Adrenal gland (tissue), 12 donors: ENCODE measurements around the gene GGTLC2. TPM values are rescaled to one million over a fixed set of nuclear protein-coding genes. Genes with fewer than 3 reads are reported as not detected.
"Not testable (repeated sequence)": the region's sequence is repeated elsewhere in the genome, so short reads cannot be mapped to it uniquely, and the experiment has no call there.

ENCODE experiments used
- DNase-seq, 7 donors: peaks; one replicate each; pipeline ENCODE4 v3.0.0-alpha.2; 2019 to 2020
- H3K27ac ChIP-seq, 5 donors: fragments of 200-600 bp; sonication (generic) in 4 of 5; 1 replicate in 3 of 5; 2 replicates in 2 of 5; pipeline versions ENCODE4 v1.5.1 to v1.8.0; 2016 to 2020; ENCODE audit warnings: mild to moderate bottlenecking in 1 of 5
- H3K27me3 ChIP-seq: fragments of 200-600 bp; 2 replicates; pipeline ENCODE4 v1.8.0; 2021
- H3K36me3 ChIP-seq, 2 donors: fragments of 200-600 bp; replicated peaks in 1 of 2; 1 replicate in 1 of 2; 2 replicates in 1 of 2; pipeline versions ENCODE4 v1.5.1 to v1.8.0; 2018 to 2022
- H3K4me1 ChIP-seq, 2 donors: fragments of 200-600 bp; replicated peaks in 1 of 2; 1 replicate in 1 of 2; 2 replicates in 1 of 2; pipeline versions ENCODE4 v1.5.1 to v1.8.0; 2018 to 2021
- H3K4me3 ChIP-seq, 4 donors: fragments of 200-600 bp; sonication (generic) in 3 of 4; one replicate each; pipeline ENCODE4 v1.5.1; 2016 to 2018
- H3K9me3 ChIP-seq, 3 donors: fragments of 200-600 bp; sonication (generic) in 1 of 3; replicated peaks in 1 of 3; 1 replicate in 2 of 3; 2 replicates in 1 of 3; pipeline versions ENCODE4 v1.5.1 to v1.8.0; 2016 to 2021
- POLR2A ChIP-seq, 2 donors: fragments of 450-650 bp; IDR thresholded peaks; one replicate each; pipeline ENCODE4 v1.6.1; 2017; ENCODE audit warnings: antibody characterized with exemption in 2 of 2, mild to moderate bottlenecking in 2 of 2, moderate library complexity in 1 of 2
- WGBS, 4 donors: extraction: QIAGEN DNeasy Blood & Tissue Kit in 2 of 4; methylation state at CpG; one replicate each; pipeline versions ENCODE4 v1.1.5 to v1.1.7; 2013 to 2017; 5-methylcytosine and 5-hydroxymethylcytosine counted together
- intact Hi-C, 2 donors: fragments of 100-400 bp; cut with DNase I; formaldehyde crosslinking; loops; one replicate each; pipeline versions ENCODE4 v1.14.1 to v1.15.0; 2022 to 2023
- polyA plus RNA-seq, 3 donors: library from polyadenylated mRNA; stranded (reverse); fragments of 200-250 nt in 2 of 3; fragments of 350-450 nt in 1 of 3; fragmentation: Illumina TruSeq in 1 of 3; extraction: RNeasy Lipid Tissue Mini Kit (QIAGEN cat#74804) in 1 of 3; gene quantifications; one replicate each; pipeline ENCODE4 v1.2.3, GENCODE V29; 2013 to 2014
- total RNA-seq, 9 donors: library from RNA; depleted of rRNA in 4 of 9; stranded (reverse); fragments of >200 nt in 4 of 9; fragments of 120-200 nt in 1 of 9; fragmentation: NEBNext Ultra II Directional in 1 of 9; extraction: Animal tissue kit (Norgen Biotek cat#: 25700) in 1 of 9; gene quantifications; one replicate each; pipeline versions ENCODE4 v1.1.0 to v1.2.4, GENCODE V29; 2013 to 2023
- TF ChIP-seq, protein P1 (sequence below), 6 experiments: fragments of 450-650 bp in 4 of 6; fragments of 200-600 bp in 2 of 6; sonication (generic) in 1 of 6; IDR thresholded peaks; 1 replicate in 5 of 6; 2 replicates in 1 of 6; pipeline versions ENCODE4 v1.5.1 to v1.8.0; 2016 to 2021; ENCODE audit warnings: antibody characterized with exemption in 6 of 6, mild to moderate bottlenecking in 2 of 6, moderate library complexity in 1 of 6
- donor health status: healthy with polysubstance abuse.
- donor health status: Bipolar disorder and iron deficiency.
- donor health status: DM: yes; HTN: yes; CAD: no.
- donor health status: DM: no; HTN: no; CAD: no.
- donor health status: DM: no; HTN: no; CAD: no.
- donor health status: DM: yes; HTN: yes; CAD: no.

The GGTLC2 gene
- total and polyA plus RNA-seq, 12 donors: not detected

DNA sequence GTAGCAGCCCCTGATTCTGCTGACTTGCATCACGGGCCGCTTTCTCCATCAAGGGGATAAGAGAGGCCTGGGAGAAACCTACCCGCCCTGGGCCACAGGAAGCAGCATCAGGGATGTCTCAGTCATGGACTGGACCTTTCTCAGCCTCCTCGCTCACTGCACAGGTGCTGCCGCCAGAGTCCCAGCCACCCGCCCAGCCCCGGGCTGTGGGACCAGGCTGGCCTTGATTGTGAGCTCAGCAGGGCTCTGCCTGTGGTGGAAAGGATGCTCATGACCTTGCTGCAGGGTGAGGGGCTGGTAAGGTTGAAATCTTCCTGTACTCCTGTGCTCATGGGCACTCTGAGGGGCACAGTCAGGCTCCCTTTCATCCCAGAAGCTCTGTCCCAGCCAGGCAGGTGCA, 26.0 kb upstream of the GGTLC2 start:
- no peaks in the 10 kb centered on the region for H3K9me3 ChIP-seq
- H3K36me3 ChIP-seq: no peaks in the 10 kb centered on the region
- no peak for DNase-seq
- H3K4me1 ChIP-seq: no peaks in the 10 kb centered on the region
- no peaks in the 10 kb centered on the region for H3K27me3 ChIP-seq
- TF ChIP-seq POLR2A (IDR thresholded peaks at IDR 0.05): no peak
- TF ChIP-seq, protein P1, sequence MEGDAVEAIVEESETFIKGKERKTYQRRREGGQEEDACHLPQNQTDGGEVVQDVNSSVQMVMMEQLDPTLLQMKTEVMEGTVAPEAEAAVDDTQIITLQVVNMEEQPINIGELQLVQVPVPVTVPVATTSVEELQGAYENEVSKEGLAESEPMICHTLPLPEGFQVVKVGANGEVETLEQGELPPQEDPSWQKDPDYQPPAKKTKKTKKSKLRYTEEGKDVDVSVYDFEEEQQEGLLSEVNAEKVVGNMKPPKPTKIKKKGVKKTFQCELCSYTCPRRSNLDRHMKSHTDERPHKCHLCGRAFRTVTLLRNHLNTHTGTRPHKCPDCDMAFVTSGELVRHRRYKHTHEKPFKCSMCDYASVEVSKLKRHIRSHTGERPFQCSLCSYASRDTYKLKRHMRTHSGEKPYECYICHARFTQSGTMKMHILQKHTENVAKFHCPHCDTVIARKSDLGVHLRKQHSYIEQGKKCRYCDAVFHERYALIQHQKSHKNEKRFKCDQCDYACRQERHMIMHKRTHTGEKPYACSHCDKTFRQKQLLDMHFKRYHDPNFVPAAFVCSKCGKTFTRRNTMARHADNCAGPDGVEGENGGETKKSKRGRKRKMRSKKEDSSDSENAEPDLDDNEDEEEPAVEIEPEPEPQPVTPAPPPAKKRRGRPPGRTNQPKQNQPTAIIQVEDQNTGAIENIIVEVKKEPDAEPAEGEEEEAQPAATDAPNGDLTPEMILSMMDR (IDR thresholded peaks at IDR 0.05): no peak
- no peak overlapping the region for H3K27ac ChIP-seq
- WGBS, 4 donors: 88 to 100% (median 95%) methylated on average over 6 to 7 of the region's 7 CpGs; no CpG with 5 or more reads in 1 of the 4 donors
- intact Hi-C loops: no loop called here
- H3K4me3 ChIP-seq: no peak overlapping the region

DNA sequence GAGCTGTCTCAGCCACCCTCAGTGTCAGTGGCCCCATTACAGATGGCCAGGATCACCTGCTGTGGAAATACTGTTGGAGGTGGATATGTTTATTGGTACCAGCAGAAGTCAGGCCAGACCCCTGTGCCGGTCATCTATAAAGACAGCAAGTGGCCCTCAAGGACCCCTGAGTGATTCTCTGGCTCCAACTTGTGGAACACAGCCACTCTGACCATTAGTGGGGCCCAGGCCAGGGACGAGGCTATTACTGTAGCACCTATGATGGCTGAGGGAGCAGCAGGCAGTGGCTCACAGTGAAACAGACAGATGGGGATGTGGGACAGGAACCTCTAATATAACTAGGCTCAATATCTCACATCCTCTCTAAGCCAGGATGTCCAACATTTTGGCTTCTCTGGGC, 25.5 kb upstream of the GGTLC2 start:
- Histone ChIP-seq H3K27me3 (no peaks in the 10 kb centered on the region), H3K9me3 (no peaks in the 10 kb centered on the region), H3K4me3 (no peak overlapping the region), H3K36me3 (no peaks in the 10 kb centered on the region), H3K4me1 (no peaks in the 10 kb centered on the region), H3K27ac (no peak overlapping the region)
- WGBS, 4 donors: 56 to 87% (median 84%) methylated on average over 1 to 2 of the region's 2 CpGs
- intact Hi-C loops: no loop called here
- no peak for DNase-seq
- no peak for TF ChIP-seq POLR2A (IDR thresholded peaks at IDR 0.05)
- TF ChIP-seq, protein P1 (IDR thresholded peaks at IDR 0.05): no peak

DNA sequence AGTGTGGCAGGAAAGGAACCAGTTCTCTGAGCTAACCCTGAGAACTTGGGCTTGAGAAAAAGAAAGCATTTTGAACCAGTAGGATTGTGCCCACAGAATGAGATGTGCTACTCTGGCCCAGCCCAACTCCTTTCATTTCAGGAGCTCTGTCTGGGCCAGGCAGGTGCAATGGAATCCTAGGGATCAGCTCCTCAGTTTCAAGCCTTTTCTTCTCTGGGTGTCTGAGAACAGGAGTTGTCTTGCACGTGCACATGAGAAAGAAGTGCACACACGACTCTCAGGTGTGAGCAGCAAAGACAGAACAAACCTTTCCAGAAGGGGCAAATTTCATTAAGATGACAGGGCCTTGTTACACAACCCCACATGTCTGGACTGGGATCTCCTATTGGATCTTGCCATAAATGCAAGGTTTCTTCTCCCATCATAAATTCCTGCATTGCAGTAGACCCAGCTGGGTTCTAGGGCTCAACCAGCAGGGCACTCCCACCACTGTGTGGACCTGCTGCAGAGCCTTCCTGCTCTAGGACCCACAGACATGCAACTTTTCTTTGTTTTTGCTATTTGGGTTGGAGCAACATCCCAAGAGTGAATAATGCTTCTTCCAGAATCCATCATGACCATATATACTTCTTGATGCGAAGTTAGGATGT, 24.5 kb upstream of the GGTLC2 start:
- intact Hi-C loops: no loop called here
- Histone ChIP-seq H3K36me3 (no peaks in the 10 kb centered on the region), H3K4me3 (no peak overlapping the region), H3K9me3 (no peaks in the 10 kb centered on the region), H3K4me1 (no peaks in the 10 kb centered on the region), H3K27ac (no peak overlapping the region), H3K27me3 (no peaks in the 10 kb centered on the region)
- WGBS, 4 donors: 66 to 84% (median 75%) methylated on average over 3 of the region's 3 CpGs
- TF ChIP-seq, protein P1 (IDR thresholded peaks at IDR 0.05): no peak
- no peak for TF ChIP-seq POLR2A (IDR thresholded peaks at IDR 0.05)
- no peak for DNase-seq

DNA sequence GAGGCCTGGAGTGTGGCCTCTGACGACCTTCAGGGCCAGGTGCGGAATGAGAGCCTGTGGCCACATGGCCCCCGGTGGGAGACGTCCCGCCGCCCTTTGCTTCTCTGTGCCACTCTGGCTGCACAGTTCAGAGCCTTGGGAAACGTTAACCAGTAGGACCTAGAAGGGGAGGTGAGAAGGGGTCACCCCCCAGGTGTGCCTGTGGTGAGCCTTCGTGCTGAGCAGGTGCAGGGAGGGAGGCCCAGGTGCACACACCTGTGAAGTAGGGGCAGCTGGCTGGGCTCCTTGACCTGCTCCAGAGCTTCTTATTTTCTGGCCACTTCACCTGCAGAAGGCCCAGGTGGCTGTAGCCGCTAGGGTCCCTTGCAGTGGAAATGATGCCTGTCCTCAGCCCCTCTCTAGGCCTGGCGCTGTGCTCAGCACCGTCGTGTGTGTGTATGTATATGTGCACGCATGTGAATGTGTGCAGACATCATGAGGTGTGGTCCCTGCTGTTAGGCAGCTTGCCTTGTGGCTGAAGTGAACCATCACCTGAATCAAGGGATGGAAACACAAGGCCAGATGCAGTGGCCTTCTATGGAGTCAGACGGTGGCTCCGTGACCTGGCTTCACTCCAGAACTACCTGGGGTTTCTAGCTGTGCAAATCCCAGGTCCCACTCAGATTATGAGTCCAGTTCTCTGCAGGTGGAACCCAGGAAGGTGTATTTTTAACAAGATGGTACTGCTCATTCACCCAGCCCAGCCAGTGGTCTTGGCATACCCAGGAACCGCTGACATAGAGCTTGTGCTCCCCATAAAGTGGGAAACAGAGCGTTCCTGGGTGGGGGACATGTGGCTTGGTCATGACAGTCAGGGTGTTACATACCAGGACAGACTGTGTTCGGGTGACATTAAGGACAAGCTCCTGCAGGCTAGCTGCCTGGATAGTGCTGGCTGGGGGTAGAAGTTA, 15.6 kb upstream of the GGTLC2 start:
- intact Hi-C loops, H3K36me3 ChIP-seq, H3K4me1 ChIP-seq, H3K27me3 ChIP-seq, H3K9me3 ChIP-seq, H3K27ac ChIP-seq, H3K4me3 ChIP-seq, DNase-seq: not testable (repeated sequence)
- WGBS, 4 donors: 85 to 97% (median 89%) methylated on average over 3 to 12 of the region's 18 CpGs

DNA sequence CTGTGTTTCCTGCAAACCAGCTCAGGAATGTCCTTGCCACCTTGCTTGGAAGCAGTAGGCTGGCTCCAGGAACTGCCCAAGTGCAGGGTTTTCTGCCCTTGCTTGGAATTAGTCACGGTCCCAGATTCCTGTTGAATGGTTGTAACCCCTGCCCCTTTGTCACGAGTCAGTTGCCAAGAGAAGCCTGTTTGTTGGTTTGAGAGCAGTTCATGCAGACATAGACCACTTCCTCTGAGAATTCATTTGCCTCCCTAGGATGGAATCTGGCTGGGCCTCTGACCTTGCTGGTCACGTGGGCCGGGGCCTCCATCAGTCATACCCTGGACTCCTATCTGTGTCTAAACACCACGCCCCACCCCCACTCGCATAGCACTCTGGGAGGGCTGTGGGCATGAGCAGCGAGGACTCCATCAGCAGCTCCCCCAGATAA, 13.2 kb upstream of the GGTLC2 start:
- 37 to 61% (median 43%) methylated on average over 7 of the region's 7 CpGs for WGBS, 4 donors
- DNase-seq: peak in 4 of 7 donors; percentile 20 to 28 (median 23)
- H3K4me3 ChIP-seq, intact Hi-C loops, H3K36me3 ChIP-seq, H3K4me1 ChIP-seq, H3K27me3 ChIP-seq, H3K27ac ChIP-seq, H3K9me3 ChIP-seq: not testable (repeated sequence)

DNA sequence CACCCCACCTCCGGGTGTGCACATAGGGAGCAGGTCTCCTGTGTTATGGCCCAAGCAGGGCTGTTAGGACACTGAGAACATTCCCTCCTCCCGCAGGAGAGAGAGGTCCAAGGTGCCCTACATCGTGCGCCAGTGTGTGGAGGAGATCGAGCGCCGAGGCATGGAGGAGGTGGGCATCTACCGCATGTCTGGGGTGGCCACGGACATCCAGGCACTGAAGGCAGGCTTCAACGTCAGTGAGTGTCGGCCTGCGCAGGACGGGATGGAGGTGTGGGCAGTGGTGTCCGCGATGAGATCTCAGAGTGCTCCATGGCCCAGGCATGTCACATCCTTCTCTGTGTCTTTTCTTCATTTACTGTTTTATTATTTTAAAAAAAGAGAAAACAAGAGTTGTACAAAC, 12.2 kb upstream of the GGTLC2 start:
- H3K27ac ChIP-seq, H3K4me1 ChIP-seq, H3K9me3 ChIP-seq, H3K4me3 ChIP-seq, intact Hi-C loops, H3K36me3 ChIP-seq, DNase-seq, H3K27me3 ChIP-seq: not testable (repeated sequence)
- 91 to 93% methylated on average over 6 to 12 of the region's 15 CpGs; no CpG with 5 or more reads in 2 of the 4 donors for WGBS, 4 donors

DNA sequence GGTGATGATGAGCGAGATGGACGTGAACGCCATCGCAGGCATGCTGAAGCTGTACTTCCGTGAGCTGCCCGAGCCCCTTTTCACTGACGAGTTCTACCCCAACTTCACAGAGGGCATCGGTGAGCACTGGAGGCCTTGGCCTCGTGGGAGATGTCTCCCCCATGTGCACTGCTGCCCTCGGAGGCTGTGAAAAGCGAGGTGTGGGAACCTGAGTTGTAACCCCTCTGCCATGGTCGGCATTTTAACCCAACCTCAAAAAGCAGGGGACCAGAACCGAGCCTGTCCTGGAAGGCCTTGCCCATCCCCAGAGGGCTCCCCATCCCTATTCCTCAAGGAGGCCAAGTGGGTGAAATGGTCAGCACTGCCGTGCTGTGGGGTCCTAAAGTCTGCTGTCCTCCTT, 10.9 kb upstream of the GGTLC2 start:
- H3K27ac ChIP-seq, H3K27me3 ChIP-seq, DNase-seq, H3K36me3 ChIP-seq, H3K4me3 ChIP-seq, H3K4me1 ChIP-seq, intact Hi-C loops, H3K9me3 ChIP-seq: not testable (repeated sequence)
- WGBS, 4 donors: 83 to 93% (median 89%) methylated on average over 5 to 14 of the region's 14 CpGs
